B cell (primary cell): ENCODE results near the gene MTX1.

Experiments used
- CTCF ChIP-seq: fragments of 200-600 bp; IDR thresholded peaks from one replicate; pipeline ENCODE4 v1.8.0; 2022; ENCODE audit warnings: antibody characterized with exemption, mild to moderate bottlenecking
- EZH2 ChIP-seq: IDR thresholded peaks from 2 replicates; pipeline ENCODE4 v1.6.1; 2012; ENCODE audit warnings: borderline replicate concordance, low read depth, mild to moderate bottlenecking, moderate library complexity, low read length; ENCODE audit not compliant: insufficient read depth, poor library complexity, severe bottlenecking

- TF ChIP-seq CTCF (peak; percentile 89), EZH2 (no peak)
Observed at GRCh38 chr1:155172732-155173477, 35.6 kb upstream of the MTX1 start, which contains the start of gene KRTCAP2.
